Endothelial cell of umbilical vein (primary cell): ENCODE measurements around the gene GARIN5B. TPM values are rescaled to one million over a fixed set of nuclear protein-coding genes. Genes with fewer than 3 reads are reported as not detected.

Experiments
- BruUV-seq: library from RNA; stranded (reverse); fragments of 400-500 nt; replicated peaks from 2 replicates; lab custom pipeline; 2021; lab: Mats Ljungman, UMichigan
- CTCF ChIA-PET: fragments of 300-600, 350-600 bp; sonication (Branson Sonifier 250); formaldehyde crosslinking; loops from one replicate; lab custom pipeline; 2021; ENCODE audit warnings: antibody characterized with exemption, inconsistent platforms; lab: Charles Lee
- POLR2A ChIA-PET: fragments of 300-600, 350-600 bp; sonication (Branson Sonifier 250); formaldehyde crosslinking; loops from one replicate; lab custom pipeline; 2021; ENCODE audit warnings: antibody characterized with exemption, inconsistent platforms; lab: Charles Lee
- DNase-seq: peaks from one replicate; pipeline ENCODE4 v3.0.0-alpha.2; 2011; ENCODE audit warnings: low read depth, low spot score
- FAIRE-seq: peaks from 2 replicates; lab custom pipeline; 2011; peaks lifted over from hg19 to GRCh38; lab: Jason Lieb, UNC
- H2AFZ ChIP-seq: 2 replicates; pipeline ENCODE4 v1.6.0; 2012; ENCODE audit warnings: low read depth, low read length, control low read depth, inconsistent platforms
- H3K27ac ChIP-seq: 2 replicates; pipeline ENCODE4 v1.5.1; 2011; ENCODE audit warnings: low read depth, mild to moderate bottlenecking, control low read depth, low read length, moderate library complexity; ENCODE audit not compliant: insufficient read depth
- H3K27me3 ChIP-seq, 2 experiments: 2 replicates each; pipeline versions ENCODE4 v1.6.0 to v1.6.1; 2011; ENCODE audit warnings: low read length in 2 of 2, mixed read lengths in 1 of 2; ENCODE audit not compliant: control insufficient read depth in 2 of 2, insufficient read depth in 2 of 2
- H3K36me3 ChIP-seq, 2 experiments: 2 replicates in 1 of 2; 3 replicates in 1 of 2; pipeline ENCODE4 v1.5.1; 2011; ENCODE audit warnings: low read length in 2 of 2, mild to moderate bottlenecking in 1 of 2, moderate library complexity in 1 of 2; ENCODE audit not compliant: control insufficient read depth in 2 of 2, insufficient read depth in 2 of 2; ENCODE audit errors: extremely low read depth in 1 of 2
- H3K4me1 ChIP-seq: 3 replicates; pipeline ENCODE4 v1.5.1; 2011; ENCODE audit warnings: mild to moderate bottlenecking, low read length; ENCODE audit not compliant: control insufficient read depth, insufficient read depth; ENCODE audit errors: extremely low read depth
- H3K4me2 ChIP-seq: 2 replicates; pipeline ENCODE4 v1.6.1; 2011; ENCODE audit warnings: low read length, control low read depth, mixed read lengths; ENCODE audit not compliant: insufficient read depth
- H3K4me3 ChIP-seq, 3 experiments: fragments of 200-600 bp in 1 of 3; sonication (generic), shearing (Covaris generic) in 1 of 3; replicated peaks in 1 of 3; 2 replicates each; pipeline ENCODE4 v1.5.1; 2011 to 2016; ENCODE audit warnings: control low read depth in 3 of 3, low read length in 3 of 3, mild to moderate bottlenecking in 2 of 3, inconsistent platforms in 1 of 3, low read depth in 1 of 3, moderate library complexity in 1 of 3; ENCODE audit not compliant: insufficient read depth in 1 of 3
- H3K79me2 ChIP-seq: 2 replicates; pipeline ENCODE4 v1.6.0; 2012; ENCODE audit warnings: low read length, inconsistent platforms; ENCODE audit not compliant: control insufficient read depth, insufficient read depth
- H3K9ac ChIP-seq: replicated peaks from 2 replicates; pipeline ENCODE3; 2011; ENCODE audit warnings: low read length, control low read depth; ENCODE audit not compliant: insufficient read depth; ENCODE audit errors: extremely low read depth
- H3K9me1 ChIP-seq: replicated peaks from 3 replicates; pipeline ENCODE4 v1.6.0; 2011; ENCODE audit warnings: mild to moderate bottlenecking, low read length; ENCODE audit not compliant: control insufficient read depth, insufficient read depth; ENCODE audit errors: extremely low read depth
- H3K9me3 ChIP-seq: replicated peaks from 2 replicates; pipeline ENCODE4 v1.5.1; 2012; ENCODE audit warnings: low read length, inconsistent platforms; ENCODE audit not compliant: control insufficient read depth, insufficient read depth
- H4K20me1 ChIP-seq: replicated peaks from 2 replicates; pipeline ENCODE3; 2011; ENCODE audit warnings: mild to moderate bottlenecking, low read length; ENCODE audit not compliant: control insufficient read depth, insufficient read depth; ENCODE audit errors: extremely low read depth
- EZH2 ChIP-seq: IDR thresholded peaks from 2 replicates; pipeline ENCODE4 v1.6.1; 2012; ENCODE audit warnings: borderline replicate concordance, low read depth, mild to moderate bottlenecking, moderate library complexity, low read length, inconsistent platforms; ENCODE audit not compliant: severe bottlenecking
- FOS ChIP-seq: IDR thresholded peaks from 2 replicates; pipeline ENCODE4 v1.6.1; 2011; ENCODE audit warnings: mild to moderate bottlenecking, low read length, moderate library complexity, borderline replicate concordance; ENCODE audit not compliant: insufficient read depth
- GATA2 ChIP-seq: IDR thresholded peaks from 2 replicates; pipeline ENCODE4 v1.7.0; 2011; ENCODE audit warnings: low read depth, mild to moderate bottlenecking, moderate library complexity, mixed read lengths, low read length; ENCODE audit not compliant: insufficient read length, insufficient read depth
- JUN ChIP-seq: IDR thresholded peaks from 2 replicates; pipeline ENCODE4 v1.6.1; 2011; ENCODE audit warnings: borderline replicate concordance, low read depth; ENCODE audit not compliant: insufficient read length, insufficient read depth
- MYC ChIP-seq: IDR thresholded peaks from one replicate; pipeline ENCODE4 v1.6.1; 2011; ENCODE audit warnings: mild to moderate bottlenecking, low read depth, low read length
- POLR2A ChIP-seq: IDR thresholded peaks from 2 replicates; pipeline ENCODE4 v1.6.1; 2012; ENCODE audit warnings: low read depth, mild to moderate bottlenecking, control low read depth, low read length
- POLR2AphosphoS5 ChIP-seq: IDR thresholded peaks from 2 replicates; pipeline ENCODE4 v1.6.1; 2012; ENCODE audit warnings: low read depth, mild to moderate bottlenecking, control low read depth, low read length, moderate library complexity; ENCODE audit not compliant: insufficient read depth
- dilution Hi-C: fragments of 300-500 bp; cut with MboI; formaldehyde crosslinking; loops from one replicate; pipeline ENCODE4 v1.15.0; 2019; ENCODE audit warnings: low sequenced_read_pairs; ENCODE audit not compliant: extremely low pct_ligation_motif_present
- intact Hi-C: fragments of 100-400 bp; cut with micrococcal nuclease; formaldehyde crosslinking; loops from one replicate; pipeline ENCODE4 v1.10.0; 2022
- polyA plus RNA-seq, 4 experiments: library from polyadenylated mRNA; depleted of rRNA in 3 of 4; stranded (reverse) in 3 of 4; unstranded in 1 of 4; fragments of >200 nt; gene quantifications; 2 replicates each; pipeline versions ENCODE4 v1.2.1 to v1.2.3, GENCODE V29; 2011 to 2012; ENCODE audit warnings: missing spikeins in 1 of 4
- total RNA-seq: library from RNA; stranded (reverse); gene quantifications from 2 replicates; pipeline ENCODE4 v1.2.3, GENCODE V29; 2021
- TF ChIP-seq, protein P1 (sequence below): IDR thresholded peaks from 2 replicates; pipeline ENCODE4 v1.6.1; 2011; ENCODE audit not compliant: insufficient read depth, insufficient read length
- TF ChIP-seq, protein P2 (sequence below), 2 donors: IDR thresholded peaks; 1 replicate in 1 of 2; 2 replicates in 1 of 2; pipeline ENCODE4 v1.5.1; 2011; ENCODE audit warnings: low read length in 2 of 2, mild to moderate bottlenecking in 2 of 2, moderate library complexity in 2 of 2, control low read depth in 1 of 2, inconsistent platforms in 1 of 2, low read depth in 1 of 2; ENCODE audit not compliant: insufficient read depth in 1 of 2; ENCODE audit errors: extremely low read depth in 1 of 2

The GARIN5B gene
- total and polyA plus RNA-seq, 2 donors (not counting 3 experiments of a cell fraction or from before 2014, with no cell fraction given) = not detected

DNA sequence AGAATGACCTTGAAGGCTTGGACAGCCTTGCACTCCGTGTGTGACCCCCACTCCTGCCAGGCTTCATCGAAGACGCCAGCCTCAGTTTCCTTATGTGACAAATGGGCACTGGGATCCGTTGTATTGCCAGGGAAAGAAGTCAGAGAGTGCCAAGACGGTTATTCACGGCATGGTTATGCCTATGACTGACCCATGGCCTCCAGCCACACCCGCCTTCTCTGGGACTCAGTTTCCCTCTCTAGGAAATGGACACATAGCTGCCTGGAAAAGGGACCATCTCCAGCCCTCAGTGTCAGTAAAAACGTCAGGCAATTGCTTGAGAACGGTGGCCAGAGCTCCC is 45.4 kb upstream of the GARIN5B start:
- Histone ChIP-seq H3K27me3 (peaks cover 2 to 5% of the 10 kb centered on the region in 2 experiments), H3K9ac (peak overlapping the region; percentile 35), H4K20me1 (no peaks in the 10 kb centered on the region), H3K27ac (peak overlapping the region; percentile 76), H3K79me2 (peaks cover 34% of the 10 kb centered on the region), H3K36me3 (peaks cover 0 to 4% of the 10 kb centered on the region in 2 experiments), H3K9me1 (no peaks in the 10 kb centered on the region), H3K4me3 (peak overlapping the region in 2 of 3 experiments; percentile 28 to 30), H2AFZ (peak overlapping the region; percentile 90), H3K9me3 (no peaks in the 10 kb centered on the region), H3K4me1 (peaks cover 13% of the 10 kb centered on the region), H3K4me2 (peak overlapping the region; percentile 64)
- no peak for DNase-seq
- CTCF ChIA-PET = no interaction called here
- dilution Hi-C loops (no loop called here), intact Hi-C loops (loop anchor here (1.0 to 2.0 kb wide), 6 partner anchors 23 to 268 kb away; partner anchors contain the start of genes ISOC2, KMT5C, PPP6R1 and RPL28)
- BruUV-seq = TSS peak; percentile 95
- TF ChIP-seq FOS = no peak
- no peak for TF ChIP-seq GATA2
- no peak for TF ChIP-seq POLR2A
- TF ChIP-seq MYC = no peak
- TF ChIP-seq, protein P1, sequence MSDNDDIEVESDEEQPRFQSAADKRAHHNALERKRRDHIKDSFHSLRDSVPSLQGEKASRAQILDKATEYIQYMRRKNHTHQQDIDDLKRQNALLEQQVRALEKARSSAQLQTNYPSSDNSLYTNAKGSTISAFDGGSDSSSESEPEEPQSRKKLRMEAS = no peak
- TF ChIP-seq POLR2AphosphoS5 = no peak
- no peak for TF ChIP-seq EZH2
- TF ChIP-seq, protein P2, sequence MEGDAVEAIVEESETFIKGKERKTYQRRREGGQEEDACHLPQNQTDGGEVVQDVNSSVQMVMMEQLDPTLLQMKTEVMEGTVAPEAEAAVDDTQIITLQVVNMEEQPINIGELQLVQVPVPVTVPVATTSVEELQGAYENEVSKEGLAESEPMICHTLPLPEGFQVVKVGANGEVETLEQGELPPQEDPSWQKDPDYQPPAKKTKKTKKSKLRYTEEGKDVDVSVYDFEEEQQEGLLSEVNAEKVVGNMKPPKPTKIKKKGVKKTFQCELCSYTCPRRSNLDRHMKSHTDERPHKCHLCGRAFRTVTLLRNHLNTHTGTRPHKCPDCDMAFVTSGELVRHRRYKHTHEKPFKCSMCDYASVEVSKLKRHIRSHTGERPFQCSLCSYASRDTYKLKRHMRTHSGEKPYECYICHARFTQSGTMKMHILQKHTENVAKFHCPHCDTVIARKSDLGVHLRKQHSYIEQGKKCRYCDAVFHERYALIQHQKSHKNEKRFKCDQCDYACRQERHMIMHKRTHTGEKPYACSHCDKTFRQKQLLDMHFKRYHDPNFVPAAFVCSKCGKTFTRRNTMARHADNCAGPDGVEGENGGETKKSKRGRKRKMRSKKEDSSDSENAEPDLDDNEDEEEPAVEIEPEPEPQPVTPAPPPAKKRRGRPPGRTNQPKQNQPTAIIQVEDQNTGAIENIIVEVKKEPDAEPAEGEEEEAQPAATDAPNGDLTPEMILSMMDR (IDR thresholded peaks at IDR 0.05; ENCODE audit: extremely low read depth in 1 of 2, insufficient read depth in 1 of 2, low read depth in 1 of 2, low read length in 2 of 2) = no peak
- TF ChIP-seq JUN = no peak
- peak; percentile 4 for FAIRE-seq
- POLR2A ChIA-PET = no interaction called here
